AG08395 (cell line): ENCODE data around the gene TXNDC11.

Experiments
- DNase-seq: peaks from one replicate; pipeline ENCODE4 v3.0.0; 2012; ENCODE audit warnings: mixed read lengths, low spot score

The TXNDC11 gene

DNA sequence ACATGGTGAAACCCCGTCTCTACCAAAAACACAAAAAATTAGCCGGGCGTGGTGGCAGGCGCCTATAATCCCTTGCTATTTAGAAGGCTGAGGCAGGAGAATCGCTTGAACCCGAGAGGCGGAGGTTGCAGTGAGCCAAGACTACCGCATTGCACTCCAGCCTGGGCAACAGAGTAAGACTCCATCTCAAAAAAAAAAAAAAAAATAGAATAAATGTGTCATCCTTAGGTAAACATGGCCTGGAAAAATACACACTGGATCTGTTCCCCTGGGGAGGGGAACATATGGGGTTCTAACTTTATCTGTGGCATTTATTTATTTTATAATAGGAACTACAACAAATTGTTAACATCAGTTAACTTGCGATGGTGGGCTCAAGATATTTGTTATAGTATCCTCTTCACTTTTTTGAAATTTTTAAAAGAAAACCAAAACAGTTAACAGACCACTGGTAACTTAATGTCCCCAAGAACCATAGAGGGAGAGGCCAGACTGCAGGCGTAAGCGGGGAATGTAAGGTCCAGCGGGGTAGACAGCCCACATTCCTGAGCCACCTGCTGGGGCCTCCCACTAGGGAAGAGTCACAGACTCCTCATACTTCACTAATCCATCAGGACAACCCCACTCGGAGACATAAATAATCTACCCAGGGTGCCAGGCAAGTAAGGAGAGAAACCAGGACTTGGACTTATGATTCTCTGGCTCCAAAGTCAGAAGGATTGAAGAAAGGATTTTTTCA is 12.5 kb upstream of the TXNDC11 start:
- DNase-seq: no peak

- DNase-seq: no peak
Observed at GRCh38 chr16:11752856-11753255, 10.2 kb upstream of the TXNDC11 start.

DNA sequence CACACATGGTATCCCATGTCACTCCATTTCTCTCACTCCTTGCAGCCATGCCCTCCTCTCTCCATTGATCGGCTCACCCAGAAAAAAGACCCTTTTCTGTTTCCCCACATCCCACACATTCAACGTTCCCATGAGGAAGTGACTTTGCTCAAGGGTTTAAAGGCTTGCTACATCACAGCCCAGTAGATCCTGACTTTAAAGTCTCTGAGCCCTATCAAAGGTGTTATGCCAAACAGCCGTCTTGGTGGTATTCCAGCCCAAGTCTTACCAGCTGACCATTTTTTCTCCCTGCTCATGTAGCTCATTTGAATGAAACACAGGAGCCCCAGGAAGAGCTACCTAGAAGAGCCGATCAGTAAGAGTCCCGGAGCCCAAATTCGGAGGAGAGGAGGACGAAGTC is 7.4 kb upstream of the TXNDC11 start:
- DNase-seq: no peak

GRCh38 chr16:11748404-11749254 is 6.0 kb upstream of the TXNDC11 start:
- no peak for DNase-seq

- no peak for DNase-seq
Observed at GRCh38 chr16:11747949-11748403, 5.3 kb upstream of the TXNDC11 start.

DNA sequence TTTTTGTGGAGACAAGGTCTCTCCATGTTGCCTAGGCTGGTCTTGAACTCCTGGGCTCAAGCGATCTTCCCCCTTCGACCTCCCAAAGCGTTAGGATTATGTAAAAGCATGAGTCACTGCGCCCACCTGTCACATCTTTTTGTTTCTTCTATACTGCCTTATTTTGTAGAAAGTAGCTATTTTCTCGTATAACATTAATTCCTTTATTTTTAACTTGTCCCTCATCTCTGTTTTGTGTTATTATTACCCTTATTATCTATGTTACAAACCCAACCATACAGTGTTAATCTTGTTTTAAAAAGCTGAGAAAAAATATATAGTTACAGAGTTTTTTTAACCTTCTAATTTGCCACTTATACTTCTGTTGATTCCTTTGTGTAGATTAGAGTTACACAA is 1.4 kb upstream of the TXNDC11 start:
- DNase-seq: no peak

DNA sequence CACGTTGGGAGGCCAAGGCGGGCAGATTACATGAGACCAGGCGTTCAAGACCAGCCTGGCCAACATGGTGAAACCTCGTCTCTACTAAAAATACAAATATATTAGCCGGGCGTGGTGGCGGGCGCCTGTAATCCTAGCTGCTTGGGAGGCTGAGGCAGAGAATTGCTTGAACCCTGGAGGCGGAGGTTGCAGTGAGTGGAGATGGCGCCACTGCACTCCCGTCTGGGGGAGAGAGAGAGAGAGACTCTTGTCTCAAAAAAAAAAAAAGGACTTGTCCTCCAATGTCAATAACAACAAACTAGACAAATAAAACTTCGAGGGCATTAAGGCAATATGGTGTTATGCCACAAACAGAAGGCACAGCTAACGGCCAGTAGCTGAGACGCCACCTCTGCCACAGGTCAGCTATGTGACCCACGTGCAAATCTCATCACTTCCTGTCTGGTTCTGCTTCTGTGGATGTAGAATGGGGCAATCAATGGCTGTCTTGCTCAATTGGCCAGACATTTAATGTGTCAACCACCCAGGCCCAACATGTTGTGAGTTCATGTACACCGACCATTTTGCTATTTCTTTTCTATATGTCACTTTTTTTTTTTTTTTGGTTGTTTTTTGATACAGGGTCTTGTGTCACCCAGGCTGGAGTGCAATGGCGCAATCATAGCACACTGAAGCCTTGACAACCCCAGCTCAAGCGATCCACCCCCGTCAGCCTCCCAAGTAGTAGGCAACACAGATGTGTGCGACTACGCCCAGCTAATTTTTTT is 834 bp upstream of the TXNDC11 start:
- peak; percentile 6 for DNase-seq

- peak; percentile 9 for DNase-seq
Observed at GRCh38 chr16:11742093-11742535, 543 bp downstream of the TXNDC11 start.

DNA sequence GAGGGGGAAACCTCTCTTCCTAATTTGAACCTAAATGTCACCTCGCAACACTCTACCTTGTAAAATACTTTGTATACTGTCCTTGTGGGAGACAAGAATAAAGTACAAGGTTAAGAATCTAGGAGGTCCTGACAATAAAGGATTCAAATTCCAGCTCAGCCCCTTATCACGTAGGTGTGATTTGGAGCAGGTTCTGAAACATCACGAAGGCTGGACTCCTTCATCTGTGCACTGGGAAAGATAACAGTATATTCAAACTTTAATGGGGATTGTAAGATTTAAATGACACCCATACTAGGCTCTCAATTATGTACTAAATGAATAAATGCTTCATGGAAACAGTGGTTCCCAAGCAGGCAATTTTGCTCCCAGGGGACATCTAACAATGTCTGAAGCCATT is 2.1 kb downstream of the TXNDC11 start:
- DNase-seq: no peak

DNA sequence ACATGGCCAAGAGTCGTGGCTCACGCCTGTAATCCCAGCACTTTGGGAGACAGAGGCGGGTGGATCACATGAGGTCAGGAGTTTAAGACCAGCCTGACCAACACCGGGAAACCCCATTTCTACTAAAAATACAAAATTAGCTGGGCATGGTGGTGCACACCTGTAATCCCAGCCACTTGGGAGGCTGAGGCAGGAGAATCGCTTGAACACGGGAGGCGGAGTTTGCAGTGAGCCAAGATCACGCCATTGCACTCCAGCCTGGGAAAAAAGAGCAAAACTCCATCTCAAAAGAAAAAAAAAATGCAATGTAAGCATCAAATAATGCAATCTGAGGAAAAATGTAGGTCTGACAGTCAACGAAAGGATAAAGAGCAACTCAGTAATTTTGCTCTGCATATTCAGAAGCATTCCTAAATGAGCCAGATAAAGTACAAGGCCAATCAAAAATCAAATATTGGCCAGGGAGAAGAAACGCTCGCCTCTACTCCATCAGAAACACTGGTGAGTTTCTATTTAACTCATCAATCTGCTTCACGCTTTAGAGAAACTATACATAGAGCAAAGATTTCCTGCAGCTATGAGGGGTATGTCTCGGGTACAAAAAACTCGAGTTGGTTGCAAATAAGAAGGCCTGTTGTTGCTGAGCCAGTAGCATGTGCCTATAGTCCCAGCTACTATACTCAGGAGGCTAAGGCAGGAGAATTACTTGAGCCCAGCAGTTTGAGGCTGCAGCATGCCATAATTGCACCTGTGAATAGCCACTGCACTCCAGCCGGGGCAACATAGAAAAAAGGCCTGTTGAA is 3.7 kb downstream of the TXNDC11 start:
- DNase-seq: no peak

- DNase-seq: no peak
Observed at GRCh38 chr16:11737713-11738112, 4.9 kb downstream of the TXNDC11 start.

DNA sequence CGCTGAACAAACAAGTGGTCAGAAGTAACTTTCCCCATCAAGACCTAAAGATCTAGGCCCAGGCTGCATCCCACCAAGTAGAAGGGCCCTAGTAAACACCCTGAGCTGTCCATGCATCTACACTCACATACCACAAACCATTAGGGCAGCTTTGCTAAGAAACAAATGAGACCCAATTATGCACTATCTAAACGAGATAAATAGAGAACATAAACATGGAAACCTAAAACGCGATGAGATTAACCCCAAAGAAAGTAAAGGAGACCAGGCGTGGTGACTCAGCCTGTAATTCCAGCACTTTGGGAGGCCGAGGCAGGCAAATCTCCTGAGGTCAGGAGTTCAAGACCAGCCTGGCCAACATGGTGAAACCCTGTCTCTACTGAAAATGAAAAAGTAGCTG is 5.8 kb downstream of the TXNDC11 start:
- no peak for DNase-seq

DNA sequence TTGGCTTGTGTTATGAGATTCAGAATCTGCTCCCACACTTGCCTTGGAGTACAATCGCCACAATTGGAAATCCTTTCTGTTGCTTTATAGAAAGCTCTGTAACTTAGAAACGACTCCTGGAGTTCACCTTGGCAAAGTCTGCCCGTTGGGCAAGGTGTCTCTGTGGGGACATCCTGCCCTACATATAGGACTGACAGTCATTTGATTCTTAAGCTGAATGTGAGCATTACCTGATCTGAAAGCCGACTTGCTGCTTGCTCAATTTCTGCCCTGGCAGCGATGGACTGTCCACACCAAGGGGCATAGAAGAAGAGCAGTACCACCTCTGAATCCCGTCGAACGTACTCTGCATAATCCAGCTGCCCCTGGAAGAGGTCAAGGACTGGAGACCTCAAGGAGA is 6.9 kb downstream of the TXNDC11 start:
- DNase-seq: no peak

DNA sequence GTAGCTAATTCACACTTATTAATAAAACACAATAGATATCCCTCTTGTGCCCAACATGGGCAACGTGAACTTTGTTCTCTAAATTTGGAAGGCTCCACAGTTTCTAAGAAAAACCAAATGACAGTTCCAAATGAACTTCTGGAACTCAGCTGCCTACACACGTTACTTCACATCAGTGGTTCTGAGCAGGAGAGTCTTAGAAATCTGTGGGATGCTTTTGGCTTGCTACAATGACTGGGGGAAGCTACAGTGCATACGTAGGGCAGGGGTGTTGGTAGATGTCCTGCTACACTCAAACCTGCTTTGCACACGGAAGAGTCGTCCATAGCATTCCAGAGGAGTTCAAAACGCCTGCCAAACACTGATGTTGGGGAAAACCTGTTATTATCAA is 8.0 kb downstream of the TXNDC11 start:
- no peak for DNase-seq

GRCh38 chr16:11734025-11734652 is 8.5 kb downstream of the TXNDC11 start:
- DNase-seq: no peak

- DNase-seq: no peak
Observed at GRCh38 chr16:11731222-11731621, 11.4 kb downstream of the TXNDC11 start.

DNA sequence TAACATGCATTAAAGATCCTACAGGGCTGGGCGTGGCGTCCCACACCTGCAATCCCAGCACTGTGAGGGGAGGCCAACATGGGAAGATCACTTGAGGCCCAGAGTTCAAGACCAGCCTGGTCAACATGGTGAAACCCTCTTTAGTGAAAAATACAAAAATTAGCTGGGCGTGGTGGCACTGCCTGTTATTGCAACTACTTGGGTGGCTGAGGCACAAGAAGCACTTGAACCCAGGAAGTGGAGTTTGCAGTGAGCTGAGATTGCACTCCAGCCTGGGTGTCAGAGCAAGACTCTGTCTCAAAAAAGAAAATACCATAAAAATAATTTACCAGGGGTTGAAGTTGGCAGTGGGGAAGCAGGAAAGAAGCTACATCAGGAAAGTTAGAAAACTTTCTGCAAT is 12.9 kb downstream of the TXNDC11 start:
- DNase-seq: no peak

DNA sequence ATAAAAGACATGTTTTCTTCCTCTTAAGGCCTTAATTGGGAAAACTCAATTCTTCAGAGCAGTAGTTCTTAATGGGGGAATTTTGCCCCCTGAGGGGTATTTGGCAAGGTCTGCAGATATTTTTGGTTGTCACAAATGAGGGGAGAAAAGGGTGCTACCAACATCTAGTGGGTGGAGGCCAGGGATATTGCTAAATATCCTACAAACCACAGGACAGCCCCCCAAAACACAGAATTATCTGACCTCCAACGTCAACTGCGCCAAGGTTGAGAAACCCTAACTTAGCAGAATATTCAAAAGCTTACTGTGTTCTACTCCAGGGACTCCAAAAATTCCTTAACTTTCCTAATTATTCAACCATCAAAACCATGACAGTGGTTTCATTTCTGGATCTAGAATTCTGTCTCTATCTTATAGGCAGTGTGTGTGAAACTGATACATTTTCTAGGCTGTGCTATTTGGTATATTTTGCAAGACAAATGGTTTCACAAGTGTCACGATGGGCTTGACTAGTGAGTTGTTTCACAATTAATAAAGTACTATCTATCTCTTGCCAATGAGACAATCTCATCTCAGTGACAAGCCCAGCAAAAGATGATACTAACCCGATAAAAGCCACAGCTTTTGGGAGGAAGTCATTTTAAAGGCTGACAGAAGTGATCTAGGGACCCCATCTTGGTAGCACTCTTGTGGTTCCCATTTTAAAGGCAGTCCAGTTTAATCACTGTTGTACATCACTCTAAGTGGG is 14.7 kb downstream of the TXNDC11 start:
- no peak for DNase-seq

- no peak for DNase-seq
Observed at GRCh38 chr16:11726008-11726407, 16.6 kb downstream of the TXNDC11 start.

DNA sequence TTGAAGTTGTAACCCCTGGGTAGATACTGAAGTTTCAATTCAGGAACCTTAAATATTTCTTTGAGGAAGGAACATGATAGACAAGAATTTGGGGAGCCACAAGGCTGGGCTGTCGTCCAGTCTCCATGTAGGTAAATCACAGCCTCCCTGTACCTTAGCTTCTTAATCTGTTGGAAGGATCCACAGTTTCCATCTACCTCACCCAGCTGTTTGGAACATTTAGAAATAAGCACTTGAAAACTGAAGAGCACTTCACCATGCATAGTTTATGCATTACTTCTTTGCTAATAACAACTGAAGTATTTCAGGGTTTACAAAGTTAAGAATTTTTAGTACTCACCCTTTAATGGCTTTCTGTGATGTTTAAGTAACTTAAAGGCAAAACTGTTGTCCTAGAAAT is 17.2 kb downstream of the TXNDC11 start:
- no peak for DNase-seq

- no peak for DNase-seq
Observed at GRCh38 chr16:11722468-11722808, 20.2 kb downstream of the TXNDC11 start.
